ENCODE data around the gene PGS1.

Gene PGS1

GRCh38 chr17:78442648-78443218 lies 64.3 kb downstream of the PGS1 start:
- H3K9me3 ChIP-seq (ENCODE audit: control insufficient read depth, low read length): no peaks in the 10 kb centered on the region
- peaks cover 3% of the 10 kb centered on the region for H3K27me3 ChIP-seq (ENCODE audit: control insufficient read depth, insufficient read depth, low read length)
- H3K4me3 ChIP-seq (ENCODE audit: low read length): no peak overlapping the region
- H3K9ac ChIP-seq (ENCODE audit: low read length): no peak overlapping the region
- H3K36me3 ChIP-seq (ENCODE audit: control insufficient read depth, insufficient read depth, low read length): no peaks in the 10 kb centered on the region
- H3K4me1 ChIP-seq (ENCODE audit: control insufficient read depth, insufficient read depth, low read length): no peaks in the 10 kb centered on the region

- Histone ChIP-seq H3K4me1 (ENCODE audit: control insufficient read depth, insufficient read depth, low read length) (no peaks in the 10 kb centered on the region), H3K36me3 (ENCODE audit: control insufficient read depth, insufficient read depth, low read length) (no peaks in the 10 kb centered on the region), H3K9me3 (ENCODE audit: control insufficient read depth, low read length) (no peaks in the 10 kb centered on the region), H3K4me3 (ENCODE audit: low read length) (no peak overlapping the region), H3K9ac (ENCODE audit: low read length) (no peak overlapping the region), H3K27me3 (ENCODE audit: control insufficient read depth, insufficient read depth, low read length) (peaks cover 3% of the 10 kb centered on the region)
These were observed 65.9 kb downstream of the PGS1 start for GRCh38 chr17:78444392-78444791.

GRCh38 chr17:78446833-78447232 lies 68.4 kb downstream of the PGS1 start:
- Histone ChIP-seq H3K9ac (ENCODE audit: low read length) (no peak overlapping the region), H3K4me1 (ENCODE audit: control insufficient read depth, insufficient read depth, low read length) (no peaks in the 10 kb centered on the region), H3K4me3 (ENCODE audit: low read length) (no peak overlapping the region), H3K27me3 (ENCODE audit: control insufficient read depth, insufficient read depth, low read length) (peaks cover 3% of the 10 kb centered on the region), H3K36me3 (ENCODE audit: control insufficient read depth, insufficient read depth, low read length) (no peaks in the 10 kb centered on the region), H3K9me3 (ENCODE audit: control insufficient read depth, low read length) (no peaks in the 10 kb centered on the region)

- Histone ChIP-seq H3K27me3 (ENCODE audit: control insufficient read depth, insufficient read depth, low read length) (no peaks in the 10 kb centered on the region), H3K36me3 (ENCODE audit: control insufficient read depth, insufficient read depth, low read length) (no peaks in the 10 kb centered on the region), H3K4me3 (ENCODE audit: low read length) (no peak overlapping the region), H3K9me3 (ENCODE audit: control insufficient read depth, low read length) (no peaks in the 10 kb centered on the region), H3K9ac (ENCODE audit: low read length) (no peak overlapping the region), H3K4me1 (ENCODE audit: control insufficient read depth, insufficient read depth, low read length) (no peaks in the 10 kb centered on the region)
These were observed 70.0 kb downstream of the PGS1 start for GRCh38 chr17:78448356-78448993.

GRCh38 chr17:78449983-78450595 lies 71.6 kb downstream of the PGS1 start:
- no peak overlapping the region for H3K9ac ChIP-seq (ENCODE audit: low read length)
- no peak overlapping the region for H3K4me3 ChIP-seq (ENCODE audit: low read length)
- H3K4me1 ChIP-seq (ENCODE audit: control insufficient read depth, insufficient read depth, low read length): no peaks in the 10 kb centered on the region
- H3K36me3 ChIP-seq (ENCODE audit: control insufficient read depth, insufficient read depth, low read length): no peaks in the 10 kb centered on the region
- H3K27me3 ChIP-seq (ENCODE audit: control insufficient read depth, insufficient read depth, low read length): no peaks in the 10 kb centered on the region
- H3K9me3 ChIP-seq (ENCODE audit: control insufficient read depth, low read length): no peaks in the 10 kb centered on the region

GRCh38 chr17:78450696-78451345 lies 72.4 kb downstream of the PGS1 start:
- no peak overlapping the region for H3K4me3 ChIP-seq (ENCODE audit: low read length)

GRCh38 chr17:78451753-78452152 lies 73.3 kb downstream of the PGS1 start:
- H3K4me3 ChIP-seq (ENCODE audit: low read length): no peak overlapping the region
- H3K4me1 ChIP-seq (ENCODE audit: control insufficient read depth, insufficient read depth, low read length): no peaks in the 10 kb centered on the region
- H3K9ac ChIP-seq (ENCODE audit: low read length): no peak overlapping the region
- H3K36me3 ChIP-seq (ENCODE audit: control insufficient read depth, insufficient read depth, low read length): no peaks in the 10 kb centered on the region
- H3K9me3 ChIP-seq (ENCODE audit: control insufficient read depth, low read length): no peaks in the 10 kb centered on the region
- no peaks in the 10 kb centered on the region for H3K27me3 ChIP-seq (ENCODE audit: control insufficient read depth, insufficient read depth, low read length)

More at GRCh38 chr17:78450696-78451345, 72.4 kb downstream of the PGS1 start:
- Histone ChIP-seq H3K4me1 (ENCODE audit: control insufficient read depth, insufficient read depth, low read length) (no peaks in the 10 kb centered on the region), H3K36me3 (ENCODE audit: control insufficient read depth, insufficient read depth, low read length) (no peaks in the 10 kb centered on the region), H3K9ac (ENCODE audit: low read length) (no peak overlapping the region), H3K9me3 (ENCODE audit: control insufficient read depth, low read length) (no peaks in the 10 kb centered on the region), H3K27me3 (ENCODE audit: control insufficient read depth, insufficient read depth, low read length) (no peaks in the 10 kb centered on the region)

GRCh38 chr17:78454346-78454745 lies 75.9 kb downstream of the PGS1 start:
- Histone ChIP-seq H3K9ac (ENCODE audit: low read length) (no peak overlapping the region), H3K4me3 (ENCODE audit: low read length) (no peak overlapping the region), H3K36me3 (ENCODE audit: control insufficient read depth, insufficient read depth, low read length) (no peaks in the 10 kb centered on the region), H3K4me1 (ENCODE audit: control insufficient read depth, insufficient read depth, low read length) (no peaks in the 10 kb centered on the region), H3K27me3 (ENCODE audit: control insufficient read depth, insufficient read depth, low read length) (no peaks in the 10 kb centered on the region), H3K9me3 (ENCODE audit: control insufficient read depth, low read length) (no peaks in the 10 kb centered on the region)

- Histone ChIP-seq H3K4me3 (ENCODE audit: low read length) (no peak overlapping the region), H3K36me3 (ENCODE audit: control insufficient read depth, insufficient read depth, low read length) (no peaks in the 10 kb centered on the region), H3K27me3 (ENCODE audit: control insufficient read depth, insufficient read depth, low read length) (no peaks in the 10 kb centered on the region), H3K9me3 (ENCODE audit: control insufficient read depth, low read length) (no peaks in the 10 kb centered on the region), H3K4me1 (ENCODE audit: control insufficient read depth, insufficient read depth, low read length) (no peaks in the 10 kb centered on the region), H3K9ac (ENCODE audit: low read length) (no peak overlapping the region)
These were observed 79.6 kb downstream of the PGS1 start for GRCh38 chr17:78458091-78458490.

- Histone ChIP-seq H3K9ac (ENCODE audit: low read length) (no peak overlapping the region), H3K27me3 (ENCODE audit: control insufficient read depth, insufficient read depth, low read length) (no peaks in the 10 kb centered on the region), H3K4me1 (ENCODE audit: control insufficient read depth, insufficient read depth, low read length) (no peaks in the 10 kb centered on the region), H3K36me3 (ENCODE audit: control insufficient read depth, insufficient read depth, low read length) (no peaks in the 10 kb centered on the region), H3K9me3 (ENCODE audit: control insufficient read depth, low read length) (no peaks in the 10 kb centered on the region), H3K4me3 (ENCODE audit: low read length) (no peak overlapping the region)
These were observed 80.4 kb downstream of the PGS1 start for GRCh38 chr17:78458736-78459335.

- Histone ChIP-seq H3K36me3 (ENCODE audit: control insufficient read depth, insufficient read depth, low read length) (no peaks in the 10 kb centered on the region), H3K27me3 (ENCODE audit: control insufficient read depth, insufficient read depth, low read length) (no peaks in the 10 kb centered on the region), H3K4me3 (ENCODE audit: low read length) (no peak overlapping the region), H3K4me1 (ENCODE audit: control insufficient read depth, insufficient read depth, low read length) (no peaks in the 10 kb centered on the region), H3K9ac (ENCODE audit: low read length) (no peak overlapping the region), H3K9me3 (ENCODE audit: control insufficient read depth, low read length) (no peaks in the 10 kb centered on the region)
These were observed 81.2 kb downstream of the PGS1 start for GRCh38 chr17:78459696-78460095.

- H3K36me3 ChIP-seq (ENCODE audit: control insufficient read depth, insufficient read depth, low read length): no peaks in the 10 kb centered on the region
- H3K27me3 ChIP-seq (ENCODE audit: control insufficient read depth, insufficient read depth, low read length): no peaks in the 10 kb centered on the region
- H3K4me1 ChIP-seq (ENCODE audit: control insufficient read depth, insufficient read depth, low read length): no peaks in the 10 kb centered on the region
- no peak overlapping the region for H3K9ac ChIP-seq (ENCODE audit: low read length)
- H3K9me3 ChIP-seq (ENCODE audit: control insufficient read depth, low read length): no peaks in the 10 kb centered on the region
- no peak overlapping the region for H3K4me3 ChIP-seq (ENCODE audit: low read length)
These were observed 81.8 kb downstream of the PGS1 start for GRCh38 chr17:78460176-78460675.

All from mucosa of stomach (tissue), 1 donor.